ENCODE data around the gene KCTD20. TPM values are rescaled to one million over a fixed set of nuclear protein-coding genes. Genes with fewer than 3 reads are reported as not detected.
A peak's percentile ranks its signal among the peaks of the same experiment; 100 is the strongest.

The KCTD20 gene
- total and polyA plus RNA-seq, 9 of the 15 experiments (the other 6 are each of a cell fraction or from before 2014, with no cell fraction given): 28.9 to 160 (median 70.6) TPM

- Histone ChIP-seq H3K36me3 (ENCODE audit: control insufficient read depth, insufficient read depth, low read length) (no peaks in the 10 kb centered on the region), H3K9me3 (replicated peaks; ENCODE audit: control insufficient read depth, insufficient read depth, low read depth, low read length) (no peaks in the 10 kb centered on the region), H3K9ac (ENCODE audit: insufficient read depth in 1 of 2, low read depth in 2 of 2, low read length in 2 of 2) (no peak overlapping the region), H3K4me3 (no peak overlapping the region), H3K27me3 (ENCODE audit: control insufficient read depth in 2 of 2, insufficient read depth in 2 of 2, low read length in 2 of 2) (no peaks in the 10 kb centered on the region), H3K4me2 (ENCODE audit: insufficient read depth, low read length) (no peak overlapping the region), H4K20me1 (replicated peaks; ENCODE audit: control insufficient read depth, insufficient read depth, low read length) (no peaks in the 10 kb centered on the region), H2AFZ (ENCODE audit: low read depth, low read length) (peak overlapping the region; percentile 69; the same call in 1 of the 2 replicates), H3K9me1 (ENCODE audit: control insufficient read depth, insufficient read depth, low read length) (no peaks in the 10 kb centered on the region), H3K79me2 (ENCODE audit: control insufficient read depth, insufficient read depth, low read length) (no peaks in the 10 kb centered on the region), H3K4me1 (replicated peaks in 1 of 2; ENCODE audit: control insufficient read depth in 2 of 2, insufficient read depth in 2 of 2, low read length in 2 of 2) (peaks cover 13 to 21% of the 10 kb centered on the region in 2 experiments; a peak in 4 of 5 replicates), H3K27ac (ENCODE audit: extremely low read depth, low read depth, low read length) (no peak overlapping the region)
- no peak for FAIRE-seq
- TF ChIP-seq ATF1 (CRISPR knock-in tag; IDR thresholded peaks at IDR 0.05) (no peak), ATF1 (tag; IDR thresholded peaks at IDR 0.05) (no peak), STAT5A (IDR thresholded peaks at IDR 0.05; ENCODE audit: borderline replicate concordance, low read length) (no peak), NFATC3 (IDR thresholded peaks at IDR 0.05) (no peak), CBX8 (IDR thresholded peaks at IDR 0.05; ENCODE audit: borderline replicate concordance, extremely low read depth, low read depth, low read length, poor library complexity, severe bottlenecking) (no peak), TCFL5 (CRISPR knock-in tag; conservative IDR thresholded peaks at IDR 0.05) (no peak), RFX7 (CRISPR knock-in tag; IDR thresholded peaks at IDR 0.05) (no peak), HNRNPLL (IDR thresholded peaks at IDR 0.05; ENCODE audit: low read depth, low read length, poor library complexity, severe bottlenecking) (no peak), ZNF444 (CRISPR knock-in tag; IDR thresholded peaks at IDR 0.05) (no peak), NFXL1 (CRISPR knock-in tag; IDR thresholded peaks at IDR 0.05) (no peak), TARDBP (IDR thresholded peaks at IDR 0.05) (no peak)
- TF ChIP-seq, protein P1, sequence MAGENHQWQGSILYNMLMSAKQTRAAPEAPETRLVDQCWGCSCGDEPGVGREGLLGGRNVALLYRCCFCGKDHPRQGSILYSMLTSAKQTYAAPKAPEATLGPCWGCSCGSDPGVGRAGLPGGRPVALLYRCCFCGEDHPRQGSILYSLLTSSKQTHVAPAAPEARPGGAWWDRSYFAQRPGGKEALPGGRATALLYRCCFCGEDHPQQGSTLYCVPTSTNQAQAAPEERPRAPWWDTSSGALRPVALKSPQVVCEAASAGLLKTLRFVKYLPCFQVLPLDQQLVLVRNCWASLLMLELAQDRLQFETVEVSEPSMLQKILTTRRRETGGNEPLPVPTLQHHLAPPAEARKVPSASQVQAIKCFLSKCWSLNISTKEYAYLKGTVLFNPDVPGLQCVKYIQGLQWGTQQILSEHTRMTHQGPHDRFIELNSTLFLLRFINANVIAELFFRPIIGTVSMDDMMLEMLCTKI (IDR thresholded peaks at IDR 0.05; ENCODE audit: partially characterized antibody): no peak
- ChIA-PET CTCF (ENCODE audit: low intra/inter-chr PET ratio) (no interaction called here), POLR2A (no interaction called here)
- no peak for DNase-seq (ENCODE audit: extremely low read depth in 1 of 4, low spot score in 3 of 4)
- intact Hi-C loops (cut with micrococcal nuclease): loop anchor here (10.0 kb wide), 1 partner anchor 248 kb away; the partner anchor contains the start of gene CDKN1A
- no peak for ATAC-seq
- 96% methylated on average over 3 of the region's 3 CpGs for WGBS (ENCODE audit: insufficient coverage, low coverage, missing lambda C conversion rate)
- BruUV-seq (replicated peaks): no TSS peak
- in situ Hi-C loops (cut with MboI): no loop called here
These were observed 16.2 kb upstream of the KCTD20 start for GRCh38 chr6:36426622-36427021.
